OCI-LY7 (cell line): ENCODE measurements around the gene TGFB1I1.

ENCODE experiments used
- EZH2phosphoT487 ChIP-seq: fragments of 200-600 bp; sonication (generic); IDR thresholded peaks from 2 replicates; pipeline ENCODE4 v1.6.1; 2018; ENCODE audit warnings: low read depth, borderline replicate concordance, mild to moderate bottlenecking, mixed run types, antibody characterized with exemption, low read length, moderate library complexity, mixed read lengths
- TF ChIP-seq, protein P1 (sequence below): fragments of 200-600 bp; sonication (generic); conservative IDR thresholded peaks from 2 replicates; pipeline ENCODE4 v1.5.1; 2014; ENCODE audit warnings: mild to moderate bottlenecking, antibody characterized with exemption, low read length, moderate library complexity, mixed read lengths

DNA sequence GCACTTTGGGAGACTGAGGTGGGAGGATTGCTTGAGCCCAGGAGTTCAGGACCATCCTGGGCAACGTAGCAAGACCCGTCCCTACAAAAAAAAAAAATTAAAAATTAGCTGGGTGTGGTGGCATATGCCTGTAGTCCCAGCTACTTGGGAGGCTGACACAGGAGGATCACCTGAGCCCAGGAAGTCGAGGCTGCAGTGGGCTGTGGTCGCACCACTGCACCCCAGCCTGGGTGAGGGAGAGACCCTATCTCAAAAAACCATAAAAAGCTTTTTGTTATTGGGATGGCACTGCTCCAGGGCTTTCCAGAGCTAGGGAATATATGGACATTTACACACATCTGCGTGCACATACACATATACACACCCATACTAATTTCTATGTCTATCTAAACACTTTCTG, 20.8 kb upstream of the TGFB1I1 start:
- TF ChIP-seq, protein P1, sequence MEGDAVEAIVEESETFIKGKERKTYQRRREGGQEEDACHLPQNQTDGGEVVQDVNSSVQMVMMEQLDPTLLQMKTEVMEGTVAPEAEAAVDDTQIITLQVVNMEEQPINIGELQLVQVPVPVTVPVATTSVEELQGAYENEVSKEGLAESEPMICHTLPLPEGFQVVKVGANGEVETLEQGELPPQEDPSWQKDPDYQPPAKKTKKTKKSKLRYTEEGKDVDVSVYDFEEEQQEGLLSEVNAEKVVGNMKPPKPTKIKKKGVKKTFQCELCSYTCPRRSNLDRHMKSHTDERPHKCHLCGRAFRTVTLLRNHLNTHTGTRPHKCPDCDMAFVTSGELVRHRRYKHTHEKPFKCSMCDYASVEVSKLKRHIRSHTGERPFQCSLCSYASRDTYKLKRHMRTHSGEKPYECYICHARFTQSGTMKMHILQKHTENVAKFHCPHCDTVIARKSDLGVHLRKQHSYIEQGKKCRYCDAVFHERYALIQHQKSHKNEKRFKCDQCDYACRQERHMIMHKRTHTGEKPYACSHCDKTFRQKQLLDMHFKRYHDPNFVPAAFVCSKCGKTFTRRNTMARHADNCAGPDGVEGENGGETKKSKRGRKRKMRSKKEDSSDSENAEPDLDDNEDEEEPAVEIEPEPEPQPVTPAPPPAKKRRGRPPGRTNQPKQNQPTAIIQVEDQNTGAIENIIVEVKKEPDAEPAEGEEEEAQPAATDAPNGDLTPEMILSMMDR = no peak
- no peak for TF ChIP-seq EZH2phosphoT487
